ENCODE data around the gene PRRG2. TPM values are rescaled to one million over a fixed set of nuclear protein-coding genes. Genes with fewer than 3 reads are reported as not detected.

The PRRG2 gene
- total and polyA plus RNA-seq, 4 donors, result 5.1 to 11.7 (median 9.8) TPM

- peak overlapping the region in 1 of 2 donors; percentile 1 for H3K9ac ChIP-seq (ENCODE audit: insufficient read depth in 1 of 2, low read length in 2 of 2)
Measured at GRCh38 chr19:49567861-49568441, 13.2 kb upstream of the PRRG2 start.

GRCh38 chr19:49570138-49570856, 10.8 kb upstream of the PRRG2 start:
- no peaks in the 10 kb centered on the region for H3K9me3 ChIP-seq (ENCODE audit: control insufficient read depth in 4 of 4, insufficient read depth in 3 of 4, low read length in 3 of 4)
- H3K4me3 ChIP-seq, result no peak overlapping the region
- TF ChIP-seq CTCF (IDR thresholded peaks at IDR 0.05; ENCODE audit: control extremely low read depth, extremely low read depth), result peak; percentile 98
- no peaks in the 10 kb centered on the region for H3K27me3 ChIP-seq (ENCODE audit: control insufficient read depth in 3 of 3, insufficient read depth in 3 of 3, low read length in 2 of 3)
- peaks cover 4 to 8% (median 7%) of the 10 kb centered on the region in 4 donors for H3K36me3 ChIP-seq (ENCODE audit: control insufficient read depth in 4 of 4, insufficient read depth in 4 of 4, low read length in 4 of 4)
- DNase-seq, result peak; percentile 77 to 93 (median 89)
- peak overlapping the region; percentile 38 to 47 for H3K27ac ChIP-seq (ENCODE audit: low read depth in 1 of 2, low read length in 1 of 2)
- H3K4me1 ChIP-seq (ENCODE audit: control insufficient read depth in 5 of 5, insufficient read depth in 5 of 5, low read length in 5 of 5), result peaks cover 3 to 8% (median 6%) of the 10 kb centered on the region in 5 donors
- peak; percentile 79 for ATAC-seq (ENCODE audit: insufficient read depth, low FRiP score)
- 35 to 40% methylated on average over 14 of the region's 14 CpGs for whole genome bisulfite sequencing, 2 donors
- H3K9ac ChIP-seq (ENCODE audit: insufficient read depth in 1 of 2, low read length in 2 of 2), result no peak overlapping the region

More at GRCh38 chr19:49567861-49568441, 13.2 kb upstream of the PRRG2 start:
- H3K27ac ChIP-seq (ENCODE audit: low read depth in 1 of 2, low read length in 1 of 2), result peak overlapping the region in 1 of 2 donors; percentile 12
- no peak for TF ChIP-seq CTCF (IDR thresholded peaks at IDR 0.05; ENCODE audit: control extremely low read depth, extremely low read depth)
- H3K36me3 ChIP-seq (ENCODE audit: control insufficient read depth in 4 of 4, insufficient read depth in 4 of 4, low read length in 4 of 4), result peaks cover 0 to 5% (median under 1%) of the 10 kb centered on the region in 4 donors
- H3K27me3 ChIP-seq (ENCODE audit: control insufficient read depth in 3 of 3, insufficient read depth in 3 of 3, low read length in 2 of 3), result no peaks in the 10 kb centered on the region
- no peak for ATAC-seq (ENCODE audit: insufficient read depth, low FRiP score)
- peaks cover 3 to 10% (median 8%) of the 10 kb centered on the region in 5 donors for H3K4me1 ChIP-seq (ENCODE audit: control insufficient read depth in 5 of 5, insufficient read depth in 5 of 5, low read length in 5 of 5)
- DNase-seq, result no peak
- WGBS, 2 donors, result 52 to 67% methylated on average over 9 of the region's 9 CpGs
- no peaks in the 10 kb centered on the region for H3K9me3 ChIP-seq (ENCODE audit: control insufficient read depth in 4 of 4, insufficient read depth in 3 of 4, low read length in 3 of 4)
- no peak overlapping the region for H3K4me3 ChIP-seq

GRCh38 chr19:49570997-49571676, 10.0 kb upstream of the PRRG2 start:
- TF ChIP-seq CTCF (IDR thresholded peaks at IDR 0.05; ENCODE audit: control extremely low read depth, extremely low read depth), result no peak
- 76 to 78% methylated on average over 11 of the region's 11 CpGs for WGBS, 2 donors
- H3K27me3 ChIP-seq (ENCODE audit: control insufficient read depth in 3 of 3, insufficient read depth in 3 of 3, low read length in 2 of 3), result no peaks in the 10 kb centered on the region
- no peak overlapping the region for H3K9ac ChIP-seq (ENCODE audit: insufficient read depth in 1 of 2, low read length in 2 of 2)
- H3K9me3 ChIP-seq (ENCODE audit: control insufficient read depth in 4 of 4, insufficient read depth in 3 of 4, low read length in 3 of 4), result no peaks in the 10 kb centered on the region
- H3K27ac ChIP-seq (ENCODE audit: low read depth in 1 of 2, low read length in 1 of 2), result peak overlapping the region in 1 of 2 donors; percentile 61
- H3K4me3 ChIP-seq, result no peak overlapping the region
- H3K36me3 ChIP-seq (ENCODE audit: control insufficient read depth in 4 of 4, insufficient read depth in 4 of 4, low read length in 4 of 4), result peaks cover 4 to 13% (median 7%) of the 10 kb centered on the region in 4 donors
- peaks cover 3 to 8% (median 6%) of the 10 kb centered on the region in 5 donors for H3K4me1 ChIP-seq (ENCODE audit: control insufficient read depth in 5 of 5, insufficient read depth in 5 of 5, low read length in 5 of 5)
- peak; percentile 35 to 61 (median 52) for DNase-seq
- no peak for ATAC-seq (ENCODE audit: insufficient read depth, low FRiP score)
